ENCODE results near the gene RAB1A.

- TF ChIP-seq CTCF (IDR thresholded peaks at IDR 0.05 in 4 of 5, conservative IDR thresholded peaks at IDR 0.05 in 1 of 5): no peak
- no peak for TF ChIP-seq POLR2A (IDR thresholded peaks at IDR 0.05)
Measured at GRCh38 chr2:65161551-65162100, 31.7 kb upstream of the RAB1A start.
